Astrocyte (in vitro differentiated cells and primary cell): Measurements from ENCODE around the gene SYF2. TPM values are rescaled to one million over a fixed set of nuclear protein-coding genes. Genes with fewer than 3 reads are reported as not detected.

Experiments
- DNase-seq: peaks from one replicate; pipeline ENCODE4 v3.0.0-alpha.2; 2010; ENCODE audit warnings: low read depth
- FAIRE-seq: peaks from 2 replicates; lab custom pipeline; 2011; peaks lifted over from hg19 to GRCh38; lab: Jason Lieb, UNC
- H2AFZ ChIP-seq: 2 replicates; pipeline ENCODE4 v1.6.0; 2012; ENCODE audit warnings: low read depth, low read length, inconsistent platforms
- H3K27ac ChIP-seq: 2 replicates; pipeline ENCODE4 v1.5.1; 2011; ENCODE audit warnings: low read depth, low read length, inconsistent platforms
- H3K27me3 ChIP-seq: 2 replicates; pipeline ENCODE4 v1.6.0; 2011; ENCODE audit warnings: low read length, inconsistent platforms; ENCODE audit not compliant: insufficient read depth
- H3K36me3 ChIP-seq: 2 replicates; pipeline ENCODE4 v1.5.1; 2011; ENCODE audit warnings: low read length, inconsistent platforms; ENCODE audit not compliant: insufficient read depth
- H3K4me1 ChIP-seq: 2 replicates; pipeline ENCODE4 v1.5.1; 2011; ENCODE audit warnings: low read length, inconsistent platforms; ENCODE audit not compliant: insufficient read depth
- H3K4me2 ChIP-seq: 2 replicates; pipeline ENCODE4 v1.6.0; 2012; ENCODE audit warnings: low read length, inconsistent platforms
- H3K4me3 ChIP-seq: 2 replicates; pipeline ENCODE4 v1.5.1; 2011; ENCODE audit warnings: low read depth, mild to moderate bottlenecking, low read length, inconsistent platforms; ENCODE audit not compliant: insufficient read depth
- H3K79me2 ChIP-seq: 2 replicates; pipeline ENCODE4 v1.6.0; 2012; ENCODE audit warnings: mild to moderate bottlenecking, low read length, inconsistent platforms; ENCODE audit not compliant: insufficient read depth
- H3K9ac ChIP-seq: 2 replicates; pipeline ENCODE4 v1.6.0; 2012; ENCODE audit warnings: mild to moderate bottlenecking, low read length, inconsistent platforms
- H3K9me3 ChIP-seq: 2 replicates; pipeline ENCODE4 v1.5.1; 2012; ENCODE audit warnings: low read depth, mild to moderate bottlenecking, low read length, inconsistent platforms; ENCODE audit not compliant: insufficient read depth
- H4K20me1 ChIP-seq: 2 replicates; pipeline ENCODE4 v1.6.0; 2012; ENCODE audit warnings: low read length, inconsistent platforms; ENCODE audit not compliant: insufficient read depth
- H3K27ac Mint-ChIP-seq: one replicate; pipeline ENCODE4 v1.8.0; 2021; ENCODE audit warnings: mild to moderate bottlenecking, mixed read lengths; ENCODE audit not compliant: unreplicated experiment
- H3K27me3 Mint-ChIP-seq: one replicate; pipeline ENCODE4 v1.8.0; 2021; ENCODE audit warnings: low read depth, mixed read lengths; ENCODE audit not compliant: unreplicated experiment
- H3K36me3 Mint-ChIP-seq: one replicate; pipeline ENCODE4 v1.8.0; 2021; ENCODE audit warnings: low read depth, mixed read lengths; ENCODE audit not compliant: unreplicated experiment
- H3K4me1 Mint-ChIP-seq: one replicate; pipeline ENCODE4 v1.8.0; 2021; ENCODE audit warnings: low read depth, mixed read lengths; ENCODE audit not compliant: unreplicated experiment
- H3K4me3 Mint-ChIP-seq: one replicate; pipeline ENCODE4 v1.8.0; 2021; ENCODE audit warnings: mild to moderate bottlenecking, moderate library complexity, mixed read lengths; ENCODE audit not compliant: unreplicated experiment
- H3K9me3 Mint-ChIP-seq: one replicate; pipeline ENCODE4 v1.8.0; 2021; ENCODE audit warnings: mild to moderate bottlenecking, mixed read lengths; ENCODE audit not compliant: unreplicated experiment
- CTCF ChIP-seq: IDR thresholded peaks from 2 replicates; pipeline ENCODE4 v1.5.1; 2011; ENCODE audit warnings: low read depth, mild to moderate bottlenecking, inconsistent platforms, low read length, moderate library complexity; ENCODE audit not compliant: insufficient read depth
- EZH2 ChIP-seq: IDR thresholded peaks from 2 replicates; pipeline ENCODE4 v1.6.1; 2012; ENCODE audit warnings: mild to moderate bottlenecking, low read length, inconsistent platforms; ENCODE audit not compliant: insufficient read depth
- total RNA-seq: library from RNA; stranded (reverse); gene quantifications from 2 replicates; pipeline ENCODE4 v1.2.1, GENCODE V29; 2021

SYF2 gene
- total RNA-seq, 1 donor from 2014 or later, result 29.1 TPM

GRCh38 chr1:25247829-25248754 is 15.8 kb upstream of the SYF2 start:
- Mint-ChIP-seq H3K36me3 (peaks cover 21% of the 10 kb centered on the region), H3K27me3 (no peaks in the 10 kb centered on the region), H3K4me3 (peak overlapping the region; percentile 99), H3K9me3 (no peaks in the 10 kb centered on the region), H3K27ac (peak overlapping the region; percentile 94), H3K4me1 (peaks cover 19% of the 10 kb centered on the region)
- DNase-seq, result no peak
- Histone ChIP-seq H3K9ac (peak overlapping the region; percentile 100), H3K79me2 (peaks cover 42% of the 10 kb centered on the region), H2AFZ (peak overlapping the region; percentile 84), H3K27ac (peak overlapping the region; percentile 98), H3K4me3 (peak overlapping the region; percentile 100), H3K36me3 (peaks cover 21% of the 10 kb centered on the region), H4K20me1 (peaks cover 41% of the 10 kb centered on the region), H3K9me3 (no peaks in the 10 kb centered on the region), H3K4me1 (peaks cover 16% of the 10 kb centered on the region), H3K27me3 (no peaks in the 10 kb centered on the region), H3K4me2 (peak overlapping the region; percentile 99)
- TF ChIP-seq EZH2, result no peak
- no peak for FAIRE-seq

- no peak for FAIRE-seq
- no peaks in the 10 kb centered on the region for H3K27me3 Mint-ChIP-seq
These were observed 14.9 kb upstream of the SYF2 start, which contains the start of gene RSRP1 for GRCh38 chr1:25247024-25247828. Gene RSRP1 (minus strand): TSS chr1:25247454. CDS start chr1:25246963, 491 bp downstream.

More at GRCh38 chr1:25247024-25247828, 14.9 kb upstream of the SYF2 start, which contains the start of gene RSRP1:
- no peaks in the 10 kb centered on the region for H3K9me3 ChIP-seq
- TF ChIP-seq CTCF, result no peak
- peak within 1 kb of the TSS; percentile 99 for H3K4me3 Mint-ChIP-seq
- no peaks in the 10 kb centered on the region for H3K9me3 Mint-ChIP-seq
- no peaks in the 10 kb centered on the region for H3K27me3 ChIP-seq
- peaks cover 23% of the 10 kb centered on the region for H3K36me3 Mint-ChIP-seq
- peaks cover 51% of the 10 kb centered on the region for H3K79me2 ChIP-seq
- H3K4me1 ChIP-seq, result peaks cover 16% of the 10 kb centered on the region
- peak within 1 kb of the TSS; percentile 96 for H3K27ac Mint-ChIP-seq
- peaks cover 28% of the 10 kb centered on the region for H3K36me3 ChIP-seq
- H3K4me1 Mint-ChIP-seq, result peaks cover 19% of the 10 kb centered on the region
- H3K9ac ChIP-seq, result peak within 1 kb of the TSS; percentile 100
- H2AFZ ChIP-seq, result peak within 1 kb of the TSS; percentile 84
- H3K4me3 ChIP-seq, result peak within 1 kb of the TSS; percentile 100
- H4K20me1 ChIP-seq, result peaks cover 49% of the 10 kb centered on the region
- peak within 1 kb of the TSS; percentile 99 for H3K4me2 ChIP-seq
- DNase-seq, result peak; percentile 89
- H3K27ac ChIP-seq, result peak within 1 kb of the TSS; percentile 98
